HUES64 (cell line): Measurements from ENCODE around the gene PPCDC.
"Not testable (repeated sequence)": the region's sequence is repeated elsewhere in the genome, so short reads cannot be mapped to it uniquely, and the experiment has no call there.

Source experiments
- H3K27ac ChIP-seq: 2 replicates; pipeline ENCODE4 v1.7.0; 2013; ENCODE audit warnings: low read depth, low read length, inconsistent platforms
- H3K27me3 ChIP-seq: 2 replicates; pipeline ENCODE4 v1.6.1; 2013; ENCODE audit warnings: mild to moderate bottlenecking, low read length; ENCODE audit not compliant: insufficient read depth
- H3K36me3 ChIP-seq: 2 replicates; pipeline ENCODE4 v1.6.1; 2013; ENCODE audit warnings: mild to moderate bottlenecking, low read length; ENCODE audit not compliant: insufficient read depth
- H3K4me1 ChIP-seq: 2 replicates; pipeline ENCODE4 v1.6.1; 2013; ENCODE audit warnings: mild to moderate bottlenecking, low read length, moderate library complexity; ENCODE audit not compliant: insufficient read depth
- H3K4me3 ChIP-seq: 2 replicates; pipeline ENCODE4 v1.5.1; 2013; ENCODE audit warnings: mild to moderate bottlenecking, low read length, moderate library complexity
- H3K9ac ChIP-seq: 2 replicates; pipeline ENCODE4 v1.6.1; 2013; ENCODE audit warnings: mild to moderate bottlenecking, low read depth, low read length
- H3K9me3 ChIP-seq: 2 replicates; pipeline ENCODE4 v1.6.1; 2013; ENCODE audit warnings: low read depth, low read length; ENCODE audit not compliant: insufficient read depth
- WGBS: fragments of 150-250, 120-280 bp; methylation state at CpG from one replicate; pipeline ENCODE4 v1.1.7; 2013; ENCODE audit warnings: missing lambda C conversion rate; 5-methylcytosine and 5-hydroxymethylcytosine counted together

Gene PPCDC

DNA sequence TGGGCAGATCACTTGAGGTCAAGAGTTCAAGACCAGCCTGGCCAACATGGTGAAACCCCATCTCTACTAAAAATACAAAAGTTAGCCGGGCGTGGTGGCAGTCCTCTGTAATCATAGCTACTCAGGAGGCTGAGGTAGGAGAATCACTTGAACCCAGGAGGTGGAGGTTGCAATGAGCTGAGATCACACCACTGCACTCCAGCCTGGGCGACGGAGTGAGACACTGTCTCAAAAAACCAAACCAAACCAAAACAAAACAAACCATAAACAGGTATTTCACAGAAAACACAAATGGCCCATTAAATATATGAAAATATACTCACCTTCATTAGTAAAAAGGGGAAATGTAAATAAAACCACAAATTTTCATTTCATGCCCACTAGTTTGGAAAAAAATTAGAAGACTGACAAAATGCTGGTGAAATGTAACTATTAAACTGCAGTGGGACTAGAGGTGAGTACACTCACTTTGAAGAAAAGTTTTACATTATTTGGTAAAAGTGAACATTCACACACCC lies 71.6 kb downstream of the PPCDC start:
- H3K9me3 ChIP-seq, H3K36me3 ChIP-seq, H3K4me3 ChIP-seq, H3K4me1 ChIP-seq, H3K9ac ChIP-seq, H3K27me3 ChIP-seq, H3K27ac ChIP-seq: not testable (repeated sequence)
- WGBS = 90% methylated on average over 3 of the region's 4 CpGs

- H3K4me1 ChIP-seq = no peaks in the 10 kb centered on the region
- no peaks in the 10 kb centered on the region for H3K9me3 ChIP-seq
- H3K27me3 ChIP-seq = no peaks in the 10 kb centered on the region
- H3K9ac ChIP-seq = no peak overlapping the region
- no peaks in the 10 kb centered on the region for H3K36me3 ChIP-seq
- no peak overlapping the region for H3K4me3 ChIP-seq
- WGBS = 94% methylated on average over 4 of the region's 4 CpGs
- H3K27ac ChIP-seq = no peak overlapping the region
Observed at GRCh38 chr15:75095594-75095993, 72.2 kb downstream of the PPCDC start.

DNA sequence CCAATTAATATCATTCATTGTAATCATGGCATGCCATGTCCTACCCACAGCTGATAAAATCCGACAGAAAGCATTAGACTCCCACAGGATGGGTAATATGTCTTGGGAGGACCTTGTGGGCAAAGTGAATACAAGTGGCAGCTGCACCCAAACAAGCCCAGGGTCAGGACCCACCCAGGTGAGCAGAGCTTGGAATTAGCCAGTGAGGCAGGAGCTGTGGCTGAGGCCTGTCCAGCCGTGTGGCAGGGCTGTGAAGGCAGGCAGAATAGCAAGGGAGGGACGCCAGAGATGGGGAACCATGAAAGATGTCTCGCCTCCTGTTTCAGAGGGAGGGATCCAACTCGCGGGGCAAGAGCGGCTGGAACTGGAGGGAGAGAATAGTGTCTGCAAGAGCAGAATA lies 74.5 kb downstream of the PPCDC start:
- WGBS = 85% methylated on average over 7 of the region's 7 CpGs

DNA sequence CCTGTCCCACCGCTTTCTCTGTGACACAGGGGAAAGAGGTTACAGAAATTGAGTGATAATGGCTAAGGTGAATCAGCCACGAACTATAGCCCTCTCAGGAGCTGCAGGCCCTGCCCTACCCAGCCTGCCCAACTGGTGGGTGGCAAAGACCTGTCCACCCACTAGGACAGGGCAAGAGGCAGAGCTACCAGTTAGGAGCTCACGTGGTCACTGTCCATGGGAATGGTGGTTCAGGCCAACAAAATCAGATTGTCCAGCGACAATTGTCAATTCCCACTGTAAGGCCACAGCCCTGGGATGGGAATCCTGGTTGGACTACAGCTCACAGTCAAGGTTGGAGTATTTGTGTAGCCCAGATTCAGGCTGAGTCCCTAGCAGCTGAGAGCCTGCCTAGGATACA lies 75.0 kb downstream of the PPCDC start:
- Histone ChIP-seq H3K27ac (no peak overlapping the region), H3K27me3 (no peaks in the 10 kb centered on the region), H3K4me1 (no peaks in the 10 kb centered on the region), H3K9ac (no peak overlapping the region), H3K9me3 (no peaks in the 10 kb centered on the region), H3K36me3 (no peaks in the 10 kb centered on the region), H3K4me3 (no peak overlapping the region)
- 93% methylated on average over 4 of the region's 4 CpGs for WGBS

More for the DNA sequence above, 74.5 kb downstream of the PPCDC start:
- H3K36me3 ChIP-seq = no peaks in the 10 kb centered on the region
- no peak overlapping the region for H3K9ac ChIP-seq
- H3K27me3 ChIP-seq = no peaks in the 10 kb centered on the region
- H3K9me3 ChIP-seq = no peaks in the 10 kb centered on the region
- H3K27ac ChIP-seq = no peak overlapping the region
- H3K4me3 ChIP-seq = no peak overlapping the region
- H3K4me1 ChIP-seq = no peaks in the 10 kb centered on the region
